ENCODE results near the gene POP4.

POP4 gene

DNA sequence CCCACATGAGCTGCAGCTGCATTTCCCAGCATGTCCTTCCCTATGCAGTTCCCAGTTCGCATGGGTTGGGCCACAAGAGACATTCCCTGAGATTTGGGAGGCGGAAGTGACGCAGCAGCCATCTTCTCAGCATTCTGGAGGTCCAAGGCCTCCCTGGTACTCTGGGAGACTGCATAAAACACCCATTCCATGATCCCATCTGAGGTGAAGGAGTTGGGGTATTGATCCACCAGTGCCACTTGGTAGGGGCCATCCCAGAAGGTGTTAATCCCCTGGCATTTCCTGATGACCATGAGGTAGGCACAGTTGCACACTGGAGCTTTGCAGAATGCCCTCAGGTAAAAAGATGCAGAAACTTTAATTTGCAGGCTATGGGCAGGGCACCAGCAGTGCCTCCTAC, 25.4 kb downstream of the POP4 start:
- no peak for DNase-seq (ENCODE audit: low read depth)

GRCh38 chr19:29634002-29634401, 27.9 kb downstream of the POP4 start:
- DNase-seq (ENCODE audit: low read depth), result no peak

DNA sequence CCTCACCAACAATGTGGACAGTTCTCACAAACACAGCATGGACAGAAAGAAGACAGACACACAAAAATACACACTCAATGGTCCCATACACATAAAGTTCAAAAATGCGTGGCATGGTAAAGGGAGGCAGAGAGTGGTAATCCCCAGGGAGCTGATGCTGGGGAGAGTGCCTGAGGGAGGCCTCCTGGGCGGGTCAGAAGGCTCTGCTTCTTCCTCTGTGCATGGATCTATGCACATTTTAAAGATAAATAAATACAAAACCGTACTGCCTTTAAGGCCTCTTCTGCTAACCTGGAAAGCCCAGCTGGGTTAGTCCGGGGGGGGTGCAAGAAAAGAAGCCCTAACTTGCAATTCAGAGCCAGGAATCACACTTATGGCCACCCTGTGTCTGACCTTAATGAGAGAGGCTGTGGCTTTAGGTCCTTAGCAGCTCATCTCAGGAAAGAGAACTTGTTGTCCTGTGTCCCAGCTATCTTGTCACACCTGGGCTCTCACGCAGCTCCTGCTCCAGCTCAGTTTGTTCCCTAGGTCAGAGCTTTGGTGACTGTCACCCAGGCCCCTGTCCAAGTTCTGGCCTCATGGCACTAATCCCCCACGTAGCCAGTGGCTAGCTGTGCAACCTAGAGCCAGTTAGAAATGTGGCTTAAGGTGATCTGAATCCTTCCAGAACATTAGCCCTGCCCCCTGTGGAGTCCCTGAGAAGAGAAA, 28.5 kb downstream of the POP4 start:
- no peak for DNase-seq (ENCODE audit: low read depth)

DNA sequence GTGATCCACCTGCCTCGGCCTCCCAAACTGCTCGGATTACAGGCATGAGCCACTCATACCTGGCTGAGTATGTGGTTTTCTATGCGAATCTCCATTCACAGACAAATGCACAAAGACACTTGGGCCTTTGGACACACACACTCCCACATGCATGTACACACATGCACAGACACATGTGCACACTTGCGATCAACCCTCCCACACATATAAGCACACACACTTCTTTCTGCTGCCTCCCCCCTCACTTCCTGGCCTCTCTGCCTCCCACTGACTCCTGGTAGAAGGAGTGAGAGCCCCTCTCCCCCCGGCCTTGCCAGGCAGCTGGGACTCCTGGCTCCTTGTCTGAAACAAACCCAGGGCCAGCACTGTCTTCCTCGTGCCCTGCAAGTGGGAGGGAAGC, 29.9 kb downstream of the POP4 start:
- DNase-seq (ENCODE audit: low read depth), result no peak

GRCh38 chr19:29636553-29637360, 30.7 kb downstream of the POP4 start:
- no peak for DNase-seq (ENCODE audit: low read depth)

DNA sequence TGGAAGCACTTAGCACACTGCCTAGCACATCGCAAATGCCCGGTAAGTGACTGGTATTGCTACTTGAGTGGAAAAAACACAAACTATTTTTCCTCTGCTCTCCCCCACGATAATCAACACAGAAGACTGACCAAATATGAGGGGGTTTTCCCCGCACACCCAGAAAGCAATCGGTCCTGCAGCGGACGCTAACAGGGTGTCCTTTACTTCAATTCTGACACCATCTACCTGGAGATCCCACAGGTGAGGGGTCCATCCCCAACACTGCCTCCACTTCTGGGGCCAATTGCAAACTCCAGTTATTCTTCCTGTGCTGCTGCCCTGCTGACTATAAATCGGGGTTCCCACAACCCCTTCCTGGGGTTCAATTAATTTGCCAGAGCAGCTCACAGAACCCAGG, 33.0 kb downstream of the POP4 start:
- no peak for DNase-seq (ENCODE audit: low read depth)

DNA sequence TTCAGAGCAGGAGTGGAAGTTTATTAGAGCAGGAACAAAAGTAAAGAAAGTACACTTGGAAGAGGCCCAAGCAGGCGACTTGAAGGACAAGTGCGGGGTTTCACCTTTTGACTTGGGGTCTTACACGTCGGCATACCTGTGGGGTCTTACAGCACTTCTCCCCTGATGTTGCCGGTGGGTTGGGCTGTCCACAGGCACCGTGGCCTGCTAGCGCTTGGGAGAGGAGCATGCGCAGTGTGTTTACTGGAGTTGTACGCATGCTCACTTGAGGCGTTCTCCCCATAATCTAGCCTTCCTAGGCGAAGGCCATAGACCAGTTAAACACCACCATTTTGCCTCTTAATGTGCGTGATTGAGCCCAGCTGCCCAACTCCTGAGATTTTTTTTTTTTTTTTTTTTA, 34.1 kb downstream of the POP4 start:
- no peak for DNase-seq (ENCODE audit: low read depth)

GRCh38 chr19:29641597-29641996, 35.5 kb downstream of the POP4 start:
- no peak for DNase-seq (ENCODE audit: low read depth)

- peak; percentile 68 for DNase-seq (ENCODE audit: low read depth)
Observed at GRCh38 chr19:29643361-29643935, 37.4 kb downstream of the POP4 start.

DNA sequence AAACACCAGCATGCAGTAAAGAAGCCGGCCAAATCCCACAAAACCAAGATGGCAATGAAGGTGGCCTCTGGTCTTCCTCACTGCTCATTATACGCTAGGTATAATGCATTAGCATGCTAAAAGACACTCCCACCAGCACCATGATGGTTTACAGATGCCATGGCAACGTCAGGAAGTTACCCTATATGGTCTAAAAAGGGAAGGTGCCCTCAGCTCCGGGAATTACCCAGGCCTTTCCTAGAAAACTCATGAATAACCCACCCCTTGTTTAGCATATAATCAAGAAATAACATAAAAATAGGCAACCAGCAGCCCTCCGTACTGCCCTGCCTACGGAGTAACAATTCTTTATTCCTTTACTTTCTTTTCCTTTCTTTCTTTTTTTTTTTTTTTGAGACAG, 38.1 kb downstream of the POP4 start:
- no peak for DNase-seq (ENCODE audit: low read depth)

DNA sequence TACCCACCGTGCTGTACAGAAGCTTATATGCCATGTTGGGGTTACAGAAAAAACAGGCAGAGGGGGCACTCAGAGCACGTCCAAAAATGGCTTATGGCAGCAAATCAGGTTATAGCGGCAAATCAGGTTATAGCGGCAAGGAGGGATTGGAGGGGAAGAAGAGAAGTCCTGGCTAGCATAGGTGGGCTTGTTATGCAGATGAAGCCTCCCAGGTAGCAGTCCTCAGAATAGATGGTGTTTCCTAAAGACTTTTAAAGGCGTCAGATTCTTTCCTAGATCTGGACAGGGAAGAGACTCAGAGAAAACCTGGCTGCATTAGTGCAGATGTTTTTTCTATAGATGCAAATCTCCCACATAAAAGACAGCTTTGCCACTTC, 39.4 kb downstream of the POP4 start:
- DNase-seq (ENCODE audit: low read depth), result no peak

DNA sequence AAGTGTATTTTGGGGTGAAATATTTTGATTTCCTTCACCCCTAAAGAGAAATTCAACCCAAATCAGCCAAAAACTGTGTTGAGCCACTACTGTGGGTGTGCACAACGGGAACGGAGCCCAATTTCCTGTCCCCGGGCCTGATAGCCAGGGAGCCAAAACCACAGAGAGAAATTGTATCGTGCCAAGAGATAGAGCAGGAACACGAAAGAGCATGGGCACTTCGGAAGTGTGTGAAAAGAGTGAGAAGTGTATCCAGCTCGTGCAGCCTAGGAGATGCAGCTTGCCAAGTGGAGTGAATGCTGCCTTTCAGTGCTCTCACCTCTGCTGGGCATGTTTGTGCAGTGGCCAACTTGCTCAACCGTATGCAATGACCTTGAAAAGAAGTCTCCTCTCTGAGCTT, 39.8 kb downstream of the POP4 start:
- DNase-seq (ENCODE audit: low read depth), result peak; percentile 65

GRCh38 chr19:29650772-29651387, 44.8 kb downstream of the POP4 start:
- DNase-seq (ENCODE audit: low read depth), result no peak

- DNase-seq (ENCODE audit: low read depth), result no peak
Observed at GRCh38 chr19:29651622-29652394, 45.7 kb downstream of the POP4 start.

DNA sequence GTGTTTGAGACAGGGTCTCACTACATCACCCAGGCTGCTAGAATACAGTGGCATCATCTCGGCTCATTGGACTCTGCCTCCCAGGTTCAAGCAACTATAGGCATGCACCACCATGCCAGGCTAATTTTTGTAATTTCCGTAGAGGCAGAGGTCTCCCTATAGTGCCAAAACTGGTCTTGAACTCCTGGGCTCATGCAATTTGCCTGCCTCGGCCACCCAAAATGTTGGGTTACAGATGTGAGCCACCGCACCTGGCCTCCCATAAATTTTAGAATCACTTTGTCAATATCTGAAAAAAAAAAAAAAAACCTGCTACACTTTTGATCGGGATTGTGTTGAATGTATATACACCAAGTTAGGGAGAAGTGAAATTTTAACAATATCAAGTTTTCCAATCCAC, 47.3 kb downstream of the POP4 start:
- DNase-seq (ENCODE audit: low read depth), result no peak

GRCh38 chr19:29655648-29656335, 49.7 kb downstream of the POP4 start:
- no peak for DNase-seq (ENCODE audit: low read depth)

DNA sequence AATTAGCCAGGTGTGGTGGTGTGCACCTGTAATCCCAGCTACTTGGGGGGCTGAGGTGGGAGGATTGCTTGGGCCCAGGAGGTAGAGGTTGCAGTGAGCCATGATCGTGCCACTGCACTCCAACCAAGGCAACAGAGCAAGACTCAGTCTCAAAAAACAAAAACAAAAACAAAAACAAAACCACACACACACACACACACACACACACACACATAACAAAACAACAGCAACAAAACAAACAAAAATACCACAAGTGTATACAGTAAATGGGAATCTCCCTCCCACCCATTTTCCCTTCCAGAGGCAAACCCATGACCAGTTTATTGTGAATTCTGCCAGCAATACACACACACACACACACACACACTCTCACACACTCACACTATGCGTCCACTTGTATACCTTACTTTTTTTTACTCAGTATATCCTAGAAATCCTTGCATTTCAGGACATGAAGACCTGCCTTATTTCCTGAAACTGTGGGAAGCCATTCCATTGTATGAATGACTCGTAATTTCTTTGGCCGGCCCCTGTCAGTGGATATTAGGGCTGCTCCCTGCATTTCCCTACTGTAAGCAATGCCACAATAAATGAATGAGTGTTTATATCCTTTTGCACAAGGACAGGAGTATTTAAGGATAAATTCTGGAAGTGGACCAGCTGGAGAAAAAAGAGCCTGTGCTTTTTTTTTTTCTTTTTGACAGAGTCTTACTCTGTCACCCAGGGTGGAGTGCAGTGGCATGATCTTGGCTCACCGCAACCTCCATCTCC, 52.3 kb downstream of the POP4 start:
- DNase-seq (ENCODE audit: low read depth), result no peak

DNA sequence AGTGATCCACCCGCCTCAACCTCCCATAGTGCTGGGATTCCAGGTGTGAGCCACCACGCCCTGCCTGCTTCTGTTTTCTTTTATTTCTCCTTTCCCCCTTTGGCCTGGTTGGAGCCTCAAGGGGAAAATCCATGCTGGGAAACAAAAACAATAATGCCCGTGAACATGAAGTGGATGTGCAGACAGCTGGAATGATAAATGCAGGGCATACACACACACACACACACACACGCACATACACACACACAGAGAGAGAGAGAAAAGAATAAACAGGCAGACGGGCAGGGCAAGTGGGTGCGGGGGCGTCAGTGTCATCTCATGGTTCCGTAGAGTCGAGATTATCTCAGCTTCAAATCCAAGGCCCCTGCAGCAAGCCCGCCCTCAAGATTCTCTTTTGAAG, 54.8 kb downstream of the POP4 start:
- no peak for DNase-seq (ENCODE audit: low read depth)

- DNase-seq (ENCODE audit: low read depth), result no peak
Observed at GRCh38 chr19:29662278-29662603, 56.2 kb downstream of the POP4 start.

GRCh38 chr19:29662604-29663404, 56.7 kb downstream of the POP4 start:
- peak; percentile 88 for DNase-seq (ENCODE audit: low read depth)
